Liver (tissue), 9 donors: ENCODE data around the gene BMP6. TPM values are rescaled to one million over a fixed set of nuclear protein-coding genes. Genes with fewer than 3 reads are reported as not detected.

ENCODE experiments used
- DNase-seq: peaks from one replicate; pipeline ENCODE4 v3.0.0-alpha.2; 2017; ENCODE audit warnings: low spot score
- H3K27ac ChIP-seq, 2 donors: one replicate each; pipeline ENCODE4 v1.7.0; 2013; ENCODE audit warnings: inconsistent platforms in 2 of 2, low read length in 2 of 2, control low read depth in 1 of 2, low read depth in 1 of 2, mild to moderate bottlenecking in 1 of 2
- H3K27me3 ChIP-seq, 4 donors: one replicate each; pipeline versions ENCODE4 v1.6.1 to v1.7.0; 2013; ENCODE audit warnings: low read length in 3 of 4, inconsistent platforms in 1 of 4, mild to moderate bottlenecking in 1 of 4, moderate library complexity in 1 of 4; ENCODE audit not compliant: control insufficient read depth in 4 of 4, insufficient read depth in 4 of 4
- H3K36me3 ChIP-seq, 4 donors: one replicate each; pipeline versions ENCODE4 v1.6.1 to v1.7.0; 2013; ENCODE audit warnings: low read length in 3 of 4, mild to moderate bottlenecking in 3 of 4, low read depth in 1 of 4, moderate library complexity in 1 of 4; ENCODE audit not compliant: control insufficient read depth in 4 of 4, insufficient read depth in 3 of 4
- H3K4me1 ChIP-seq, 4 donors: one replicate each; pipeline versions ENCODE4 v1.6.1 to v1.7.0; 2013; ENCODE audit warnings: low read length in 3 of 4, mild to moderate bottlenecking in 3 of 4, moderate library complexity in 1 of 4; ENCODE audit not compliant: control insufficient read depth in 4 of 4, insufficient read depth in 4 of 4
- H3K4me3 ChIP-seq, 3 donors: one replicate each; pipeline versions ENCODE4 v1.6.1 to v1.7.0; 2013; ENCODE audit warnings: low read length in 3 of 3, control low read depth in 1 of 3, low read depth in 1 of 3, mild to moderate bottlenecking in 1 of 3
- H3K9ac ChIP-seq, 2 donors: one replicate each; pipeline ENCODE4 v1.7.0; 2013; ENCODE audit warnings: low read length in 2 of 2, mild to moderate bottlenecking in 2 of 2, moderate library complexity in 2 of 2, control low read depth in 1 of 2, low read depth in 1 of 2
- H3K9me3 ChIP-seq, 4 donors: one replicate each; pipeline versions ENCODE4 v1.6.1 to v1.7.0; 2013; ENCODE audit warnings: low read length in 3 of 4; ENCODE audit not compliant: control insufficient read depth in 4 of 4
- EGR1 ChIP-seq, 2 donors: IDR thresholded peaks; 2 replicates each; pipeline ENCODE4 v1.6.1; 2016 to 2018; ENCODE audit warnings: antibody characterized with exemption in 2 of 2, low read depth in 2 of 2
- FOXA1 ChIP-seq: IDR thresholded peaks from 2 replicates; pipeline ENCODE4 v1.6.1; 2016; ENCODE audit warnings: antibody characterized with exemption
- FOXA2 ChIP-seq: IDR thresholded peaks from 2 replicates; pipeline ENCODE4 v1.6.1; 2016; ENCODE audit warnings: antibody characterized with exemption
- GABPA ChIP-seq, 2 donors: IDR thresholded peaks in 1 of 2; conservative IDR thresholded peaks in 1 of 2; 2 replicates each; pipeline ENCODE4 v1.6.1; 2016; ENCODE audit warnings: antibody characterized with exemption in 2 of 2, mild to moderate bottlenecking in 1 of 2, moderate library complexity in 1 of 2
- HNF4G ChIP-seq: IDR thresholded peaks from 2 replicates; pipeline ENCODE4 v1.6.1; 2016; ENCODE audit warnings: antibody characterized with exemption
- JUND ChIP-seq, 2 donors: IDR thresholded peaks; 2 replicates each; pipeline ENCODE4 v1.6.1; 2016; ENCODE audit warnings: antibody characterized with exemption in 2 of 2
- MAX ChIP-seq: IDR thresholded peaks from 2 replicates; pipeline ENCODE4 v1.6.1; 2016; ENCODE audit warnings: antibody characterized with exemption
- NR2F2 ChIP-seq: IDR thresholded peaks from 2 replicates; pipeline ENCODE4 v1.6.1; 2016; ENCODE audit warnings: antibody characterized with exemption
- RAD21 ChIP-seq, 2 donors: IDR thresholded peaks; 2 replicates each; pipeline ENCODE4 v1.6.1; 2016; ENCODE audit warnings: antibody characterized with exemption in 2 of 2, mild to moderate bottlenecking in 2 of 2
- REST ChIP-seq: IDR thresholded peaks from 2 replicates; pipeline ENCODE4 v1.6.1; 2016; ENCODE audit warnings: antibody characterized with exemption, mild to moderate bottlenecking
- RXRA ChIP-seq, 2 donors: IDR thresholded peaks; 2 replicates each; pipeline ENCODE4 v1.6.1; 2017 to 2018; ENCODE audit warnings: antibody characterized with exemption in 2 of 2, mild to moderate bottlenecking in 1 of 2
- TAF1 ChIP-seq: conservative IDR thresholded peaks from 2 replicates; pipeline ENCODE4 v1.6.1; 2016; ENCODE audit warnings: antibody characterized with exemption, mild to moderate bottlenecking
- YY1 ChIP-seq: IDR thresholded peaks from 2 replicates; pipeline ENCODE4 v1.6.1; 2016; ENCODE audit warnings: antibody characterized with exemption, mild to moderate bottlenecking
- ZBTB33 ChIP-seq: IDR thresholded peaks from 2 replicates; pipeline ENCODE4 v1.6.1; 2016; ENCODE audit warnings: antibody characterized with exemption
- WGBS: extraction: QIAGEN DNeasy Blood & Tissue Kit; methylation state at CpG from one replicate; pipeline ENCODE4 v1.1.7; 2013; 5-methylcytosine and 5-hydroxymethylcytosine counted together
- polyA plus RNA-seq, 2 donors: library from polyadenylated mRNA; stranded (reverse) in 1 of 2; unstranded in 1 of 2; fragments of 200-250 nt in 1 of 2; fragments of >200 nt in 1 of 2; fragmentation: Nextera tagmentation in 1 of 2; extraction: Ambion mirVana in 1 of 2; gene quantifications; one replicate each; pipeline versions ENCODE4 v1.2.1 to v1.2.3, GENCODE V29; 2013 to 2015
- total RNA-seq, 2 donors: library from RNA; depleted of rRNA; stranded (reverse); fragments of >200 nt; gene quantifications; one replicate each; pipeline ENCODE4 v1.2.3, GENCODE V29; 2014
- TF ChIP-seq, protein P1 (sequence below): IDR thresholded peaks from 2 replicates; pipeline ENCODE4 v1.6.1; 2016; ENCODE audit warnings: antibody characterized with exemption
- TF ChIP-seq, protein P2 (sequence below): fragments of 150-350 bp; IDR thresholded peaks from 2 replicates; pipeline ENCODE4 v1.5.1; 2017; ENCODE audit warnings: improper control_type of control experiment, low read depth, low read length; ENCODE audit not compliant: missing input control
- donor health status: healthy.
- donor health status: healthy.
- donor health status: healthy.
- donor health status: healthy.
- donor health status: healthy.

BMP6 gene
- total and polyA plus RNA-seq, 4 donors = 0.57 to 5.9 (median 2.3) TPM

DNA sequence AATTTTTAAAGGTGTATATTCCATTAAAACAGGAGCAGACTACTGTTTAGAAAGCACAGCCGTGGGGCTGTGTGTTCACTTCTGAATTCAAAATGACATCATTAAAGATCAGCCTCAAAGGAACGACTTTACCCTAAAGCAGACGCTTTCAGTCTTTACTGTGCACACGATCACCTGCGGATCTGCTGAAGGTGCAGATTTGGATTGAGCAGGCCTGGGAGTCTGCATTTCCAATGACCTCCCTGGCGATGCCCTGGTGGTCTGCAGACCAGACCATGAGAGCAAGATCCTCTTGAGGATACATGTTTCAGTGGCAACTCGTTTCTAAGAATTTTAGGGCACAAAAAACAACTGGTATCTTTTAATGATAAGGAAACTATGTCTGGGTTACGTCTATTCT lies 157.5 kb downstream of the BMP6 start:
- 91% methylated on average over 8 of the region's 8 CpGs for WGBS
- Histone ChIP-seq H3K9ac (no peak overlapping the region), H3K4me1 (no peaks in the 10 kb centered on the region), H3K36me3 (peaks cover 30 to 88% (median 81%) of the 10 kb centered on the region in 4 donors), H3K4me3 (no peak overlapping the region), H3K9me3 (no peaks in the 10 kb centered on the region), H3K27ac (no peak overlapping the region), H3K27me3 (no peaks in the 10 kb centered on the region)
- no peak for DNase-seq
- TF ChIP-seq RXRA (IDR thresholded peaks at IDR 0.05) (no peak), REST (no peak), NR2F2 (no peak), FOXA2 (no peak), TAF1 (no peak), ZBTB33 (no peak), EGR1 (IDR thresholded peaks at IDR 0.05; ENCODE audit: low read depth in 2 of 2) (no peak), HNF4G (no peak), RAD21 (IDR thresholded peaks at IDR 0.05) (no peak), MAX (no peak), FOXA1 (no peak)
- TF ChIP-seq, protein P1, sequence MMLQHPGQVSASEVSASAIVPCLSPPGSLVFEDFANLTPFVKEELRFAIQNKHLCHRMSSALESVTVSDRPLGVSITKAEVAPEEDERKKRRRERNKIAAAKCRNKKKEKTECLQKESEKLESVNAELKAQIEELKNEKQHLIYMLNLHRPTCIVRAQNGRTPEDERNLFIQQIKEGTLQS = no peak
- TF ChIP-seq, protein P2, sequence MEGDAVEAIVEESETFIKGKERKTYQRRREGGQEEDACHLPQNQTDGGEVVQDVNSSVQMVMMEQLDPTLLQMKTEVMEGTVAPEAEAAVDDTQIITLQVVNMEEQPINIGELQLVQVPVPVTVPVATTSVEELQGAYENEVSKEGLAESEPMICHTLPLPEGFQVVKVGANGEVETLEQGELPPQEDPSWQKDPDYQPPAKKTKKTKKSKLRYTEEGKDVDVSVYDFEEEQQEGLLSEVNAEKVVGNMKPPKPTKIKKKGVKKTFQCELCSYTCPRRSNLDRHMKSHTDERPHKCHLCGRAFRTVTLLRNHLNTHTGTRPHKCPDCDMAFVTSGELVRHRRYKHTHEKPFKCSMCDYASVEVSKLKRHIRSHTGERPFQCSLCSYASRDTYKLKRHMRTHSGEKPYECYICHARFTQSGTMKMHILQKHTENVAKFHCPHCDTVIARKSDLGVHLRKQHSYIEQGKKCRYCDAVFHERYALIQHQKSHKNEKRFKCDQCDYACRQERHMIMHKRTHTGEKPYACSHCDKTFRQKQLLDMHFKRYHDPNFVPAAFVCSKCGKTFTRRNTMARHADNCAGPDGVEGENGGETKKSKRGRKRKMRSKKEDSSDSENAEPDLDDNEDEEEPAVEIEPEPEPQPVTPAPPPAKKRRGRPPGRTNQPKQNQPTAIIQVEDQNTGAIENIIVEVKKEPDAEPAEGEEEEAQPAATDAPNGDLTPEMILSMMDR = no peak

GRCh38 chr6:7886132-7886531 lies 160.2 kb downstream of the BMP6 start:
- H3K9me3 ChIP-seq = no peaks in the 10 kb centered on the region
- no peak overlapping the region for H3K4me3 ChIP-seq
- peaks cover 38 to 97% (median 93%) of the 10 kb centered on the region in 4 donors for H3K36me3 ChIP-seq
- no peak overlapping the region for H3K27ac ChIP-seq
- H3K4me1 ChIP-seq = no peaks in the 10 kb centered on the region
- DNase-seq = no peak
- no peaks in the 10 kb centered on the region for H3K27me3 ChIP-seq
- 98% methylated on average over 3 of the region's 3 CpGs for WGBS
- H3K9ac ChIP-seq = no peak overlapping the region
- TF ChIP-seq JUND (IDR thresholded peaks at IDR 0.05) = no peak
- TF ChIP-seq HNF4G = no peak
- TF ChIP-seq REST = no peak
- TF ChIP-seq GABPA (IDR thresholded peaks at IDR 0.05 in 1 of 2, conservative IDR thresholded peaks at IDR 0.05 in 1 of 2) = no peak
- TF ChIP-seq, protein P2 = no peak
- TF ChIP-seq FOXA1 = no peak
- TF ChIP-seq TAF1 = no peak
- no peak for TF ChIP-seq EGR1 (IDR thresholded peaks at IDR 0.05; ENCODE audit: low read depth in 2 of 2)
- no peak for TF ChIP-seq ZBTB33
- TF ChIP-seq YY1 = no peak
